Gastrocnemius medialis (tissue), 4 donors: ENCODE results near the gene HLA-DOB. TPM values are rescaled to one million over a fixed set of nuclear protein-coding genes. Genes with fewer than 3 reads are reported as not detected.

Experiments used
- ATAC-seq, 2 donors: fragments of 150-250 bp; one replicate each; pipeline ENCODE4 v1.9.1; 2016
- DNase-seq, 2 donors: peaks; one replicate each; pipeline ENCODE4 v3.0.0-alpha.2; 2019
- H3K27ac ChIP-seq, 4 donors: fragments of 200-600 bp; sonication (generic); 1 replicate in 1 of 4; 2 replicates in 3 of 4; pipeline ENCODE4 v1.5.1; 2016 to 2018; ENCODE audit warnings: mild to moderate bottlenecking in 2 of 4, moderate library complexity in 1 of 4
- H3K27me3 ChIP-seq, 3 donors: fragments of 200-600 bp; sonication (generic) in 2 of 3; 1 replicate in 1 of 3; 2 replicates in 2 of 3; pipeline versions ENCODE4 v1.5.1 to v1.6.0; 2016 to 2019; ENCODE audit warnings: mild to moderate bottlenecking in 1 of 3, moderate library complexity in 1 of 3
- H3K36me3 ChIP-seq, 2 donors: fragments of 200-600 bp; sonication (generic) in 1 of 2; one replicate each; pipeline ENCODE4 v1.5.1; 2017 to 2018
- H3K4me1 ChIP-seq, 2 donors: fragments of 200-600 bp; sonication (generic) in 1 of 2; one replicate each; pipeline ENCODE4 v1.5.1; 2016 to 2017; ENCODE audit warnings: mild to moderate bottlenecking in 2 of 2
- H3K4me3 ChIP-seq, 4 donors: fragments of 200-600 bp; sonication (generic) in 3 of 4; 1 replicate in 1 of 4; 2 replicates in 3 of 4; pipeline ENCODE4 v1.5.1; 2016 to 2019; ENCODE audit warnings: mild to moderate bottlenecking in 2 of 4
- H3K9me3 ChIP-seq, 3 donors: fragments of 200-600 bp; sonication (generic) in 2 of 3; 1 replicate in 1 of 3; 2 replicates in 2 of 3; pipeline ENCODE4 v1.5.1; 2016 to 2019
- CTCF ChIP-seq, 5 experiments: fragments of 450-650 bp in 3 of 5; fragments of 200-600 bp in 2 of 5; sonication (generic) in 2 of 5; IDR thresholded peaks in 4 of 5; conservative IDR thresholded peaks in 1 of 5; 1 replicate in 4 of 5; 2 replicates in 1 of 5; pipeline ENCODE4 v1.5.1; 2016 to 2019; ENCODE audit warnings: antibody characterized with exemption in 5 of 5, mild to moderate bottlenecking in 3 of 5, moderate library complexity in 3 of 5
- POLR2A ChIP-seq, 2 donors: fragments of 450-650 bp; IDR thresholded peaks; one replicate each; pipeline ENCODE4 v1.6.1; 2017; ENCODE audit warnings: antibody characterized with exemption in 2 of 2, mild to moderate bottlenecking in 2 of 2, moderate library complexity in 2 of 2
- in situ Hi-C, 4 donors: fragments of 200-750 bp; cut with MboI; loops; one replicate each; pipeline versions ENCODE4 v1.15.0 to v1.8.0; 2017; ENCODE audit warnings: low sequenced_read_pairs in 4 of 4
- intact Hi-C: fragments of 100-400 bp; cut with DNase I; formaldehyde crosslinking; loops from one replicate; pipeline ENCODE4 v1.15.1; 2023; ENCODE audit warnings: low total_unique reads
- total RNA-seq, 4 donors: library from RNA; depleted of rRNA; stranded (reverse); fragments of >200 nt; gene quantifications; one replicate each; pipeline versions ENCODE4 v1.1.0 to v1.2.3, GENCODE V29; 2016

The HLA-DOB gene
- total RNA-seq, 4 donors from 2014 or later = 0.22 to 0.72 (median 0.36) TPM; not detected in 1

GRCh38 chr6:32843979-32844838 is 27.4 kb upstream of the HLA-DOB start, which contains the start of gene PSMB8:
Gene PSMB8 (minus strand): TSS chr6:32844047. CDS start chr6:32843996, 51 bp downstream.
- ATAC-seq = peak; percentile 99
- intact Hi-C loops = loop anchor here (1.0 to 2.0 kb wide), 2 partner anchors 9 to 667 kb away; partner anchors contain the start of genes AGPAT1 and TAP1
- in situ Hi-C loops = no loop called here
- peak; percentile 91 to 95 for DNase-seq
- peak within 1 kb of the TSS; percentile 66 to 91 (median 72) for H3K4me3 ChIP-seq
- H3K27ac ChIP-seq = peak within 1 kb of the TSS; percentile 82 to 92 (median 91)
- peak in 3 of 5 experiments; percentile 27 to 51 (median 44) for TF ChIP-seq CTCF (IDR thresholded peaks at IDR 0.05 in 4 of 5, conservative IDR thresholded peaks at IDR 0.05 in 1 of 5)
- TF ChIP-seq POLR2A (IDR thresholded peaks at IDR 0.05) = peak; percentile 72 to 84
- H3K9me3 ChIP-seq = no peaks in the 10 kb centered on the region
- H3K27me3 ChIP-seq = no peaks in the 10 kb centered on the region
- H3K36me3 ChIP-seq = peaks cover 0 to 49% of the 10 kb centered on the region in 2 donors
- peaks cover 4 to 10% of the 10 kb centered on the region in 2 donors for H3K4me1 ChIP-seq

GRCh38 chr6:32843331-32843978 is 26.7 kb upstream of the HLA-DOB start:
- TF ChIP-seq POLR2A (IDR thresholded peaks at IDR 0.05) (no peak), CTCF (IDR thresholded peaks at IDR 0.05 in 4 of 5, conservative IDR thresholded peaks at IDR 0.05 in 1 of 5) (no peak)
- in situ Hi-C loops (no loop called here), intact Hi-C loops (no loop called here)
- Histone ChIP-seq H3K27ac (peak overlapping the region; percentile 82 to 92 (median 91)), H3K4me3 (peak overlapping the region; percentile 66 to 91 (median 72)), H3K27me3 (no peaks in the 10 kb centered on the region), H3K4me1 (peaks cover 4 to 10% of the 10 kb centered on the region in 2 donors), H3K9me3 (no peaks in the 10 kb centered on the region), H3K36me3 (peaks cover 0 to 41% of the 10 kb centered on the region in 2 donors)
- ATAC-seq = no peak
- DNase-seq = no peak

- in situ Hi-C loops = no loop called here
- H3K27ac ChIP-seq = peak overlapping the region in 3 of 4 donors; percentile 91 to 92 (median 91)
- H3K27me3 ChIP-seq = no peaks in the 10 kb centered on the region
- no peaks in the 10 kb centered on the region for H3K9me3 ChIP-seq
- DNase-seq (no peak), ATAC-seq (no peak)
- intact Hi-C loops = no loop called here
- peak overlapping the region in 1 of 4 donors; percentile 74 for H3K4me3 ChIP-seq
- peaks cover 5 to 12% of the 10 kb centered on the region in 2 donors for H3K4me1 ChIP-seq
- TF ChIP-seq POLR2A (IDR thresholded peaks at IDR 0.05) (no peak), CTCF (IDR thresholded peaks at IDR 0.05 in 4 of 5, conservative IDR thresholded peaks at IDR 0.05 in 1 of 5) (no peak)
- peaks cover 0 to 33% of the 10 kb centered on the region in 2 donors for H3K36me3 ChIP-seq
Observed at GRCh38 chr6:32842690-32843089, 25.9 kb upstream of the HLA-DOB start.

- DNase-seq (no peak), ATAC-seq (no peak)
- intact Hi-C loops = no loop called here
- H3K36me3 ChIP-seq = peaks cover 0 to 28% of the 10 kb centered on the region in 2 donors
- H3K4me1 ChIP-seq = peaks cover 10 to 17% of the 10 kb centered on the region in 2 donors
- TF ChIP-seq POLR2A (IDR thresholded peaks at IDR 0.05) (no peak), CTCF (IDR thresholded peaks at IDR 0.05 in 4 of 5, conservative IDR thresholded peaks at IDR 0.05 in 1 of 5) (no peak)
- H3K27me3 ChIP-seq = no peaks in the 10 kb centered on the region
- no peak overlapping the region for H3K4me3 ChIP-seq
- no peaks in the 10 kb centered on the region for H3K9me3 ChIP-seq
- in situ Hi-C loops = no loop called here
- peak overlapping the region in 2 of 4 donors; percentile 91 for H3K27ac ChIP-seq
Observed at GRCh38 chr6:32842021-32842650, 25.3 kb upstream of the HLA-DOB start.
